ENCODE data around the gene MPO. TPM values are rescaled to one million over a fixed set of nuclear protein-coding genes. Genes with fewer than 3 reads are reported as not detected.
A peak's percentile ranks its signal among the peaks of the same experiment; 100 is the strongest.

The MPO gene
- total and polyA plus RNA-seq, 5 donors from 2014 or later, result 0.19 TPM; not detected in 4

DNA sequence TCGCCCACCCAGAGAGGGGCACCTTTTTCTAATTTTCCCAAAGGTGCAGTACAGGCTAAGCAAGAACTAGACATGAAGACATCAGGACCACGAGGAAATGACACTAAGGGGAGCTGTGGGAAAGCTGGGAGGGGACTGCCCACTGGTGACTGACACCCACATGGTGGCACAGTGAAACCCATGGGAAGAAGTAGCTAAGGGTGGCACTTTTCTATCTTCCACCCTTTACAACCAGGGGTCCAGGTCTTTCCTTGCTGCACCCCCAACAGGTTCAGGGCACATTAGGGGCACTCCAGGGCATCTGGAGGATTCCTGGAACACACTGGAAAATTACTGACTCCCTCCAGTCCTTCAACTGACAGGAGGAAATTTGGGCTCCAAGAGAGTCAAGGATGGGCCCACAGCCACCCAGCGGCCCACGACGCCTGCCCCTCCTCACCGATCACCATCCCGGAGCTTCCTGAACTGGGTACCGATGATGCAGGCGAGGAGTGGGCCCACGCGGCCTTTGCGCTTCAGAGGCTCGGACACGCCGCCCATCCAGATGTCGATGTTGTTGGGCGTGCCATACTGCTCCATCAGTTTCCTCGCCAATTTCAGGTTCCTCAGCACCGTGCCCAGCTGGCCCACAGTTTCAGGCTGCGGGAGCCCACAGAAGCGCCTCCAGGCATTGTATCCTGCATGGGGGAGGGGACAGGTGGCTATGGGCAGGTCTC is 9.4 kb downstream of the MPO start:
- Histone ChIP-seq H3K9me3 (ENCODE audit: control insufficient read depth in 2 of 2, low read length in 2 of 2) (no peaks in the 10 kb centered on the region), H3K27ac (ENCODE audit: insufficient read depth, low read length, poor library complexity, severe bottlenecking) (no peak overlapping the region), H3K4me3 (ENCODE audit: low read depth, low read length) (no peak overlapping the region), H3K27me3 (ENCODE audit: control insufficient read depth, insufficient read depth, low read length) (no peaks in the 10 kb centered on the region), H3K4me1 (ENCODE audit: control insufficient read depth, insufficient read depth, low read length, poor library complexity, severe bottlenecking) (peaks cover 4% of the 10 kb centered on the region), H3K36me3 (ENCODE audit: control insufficient read depth, insufficient read depth, low read length) (no peaks in the 10 kb centered on the region)
- no peaks in the 10 kb centered on the region for H3K36me3 Mint-ChIP-seq
- H3K4me3 Mint-ChIP-seq, result no peak overlapping the region
- H3K4me1 Mint-ChIP-seq, result peaks cover 0 to 6% (median 2%) of the 10 kb centered on the region in 4 donors
- no peak for ATAC-seq (ENCODE audit: low read depth in 2 of 2)
- H3K27ac Mint-ChIP-seq, result no peak overlapping the region
- no peak for DNase-seq
- no peaks in the 10 kb centered on the region for H3K9me3 Mint-ChIP-seq
- peaks cover 2% of the 10 kb centered on the region for H3K27me3 Mint-ChIP-seq

DNA sequence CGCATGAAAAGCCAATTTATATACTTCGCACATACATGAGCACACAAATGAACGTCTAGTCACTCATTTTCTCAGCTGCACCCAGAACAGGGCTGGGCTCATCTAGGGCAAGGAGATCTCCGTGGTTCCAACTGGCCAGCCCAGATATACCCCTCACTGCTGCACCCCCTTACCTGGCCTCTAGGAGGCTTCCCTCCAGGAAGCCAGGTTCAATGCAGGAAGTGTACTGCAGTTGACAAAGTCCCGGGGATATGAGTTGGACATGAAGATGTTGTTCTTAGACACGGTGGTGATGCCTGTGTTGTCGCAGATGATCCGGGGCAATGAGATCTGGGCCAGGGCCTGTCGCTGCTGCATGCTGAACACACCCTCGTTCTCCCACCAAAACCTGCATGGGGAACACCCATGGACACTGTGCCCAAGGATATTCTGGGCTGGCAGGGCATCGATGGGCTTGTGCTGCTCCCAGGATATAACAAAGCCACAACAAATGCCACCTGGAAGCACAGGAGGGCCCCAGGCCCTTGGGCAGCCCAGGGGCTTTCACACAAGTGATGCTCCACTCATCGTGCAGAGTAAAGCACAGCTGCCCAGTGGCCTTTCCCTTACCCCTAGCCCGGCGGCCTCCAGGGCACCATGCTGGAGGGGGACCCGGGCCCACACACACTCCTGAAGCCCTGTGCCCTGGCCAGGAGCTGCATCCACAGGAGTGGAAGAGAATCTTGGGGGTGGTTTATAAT is 10.1 kb downstream of the MPO start:
- ATAC-seq (ENCODE audit: low read depth in 2 of 2) (no peak), DNase-seq (peak in 1 of 3 donors; percentile 15)
- Histone ChIP-seq H3K36me3 (ENCODE audit: control insufficient read depth, insufficient read depth, low read length) (no peaks in the 10 kb centered on the region), H3K27ac (ENCODE audit: insufficient read depth, low read length, poor library complexity, severe bottlenecking) (no peak overlapping the region), H3K27me3 (ENCODE audit: control insufficient read depth, insufficient read depth, low read length) (peaks cover 2% of the 10 kb centered on the region), H3K9me3 (ENCODE audit: control insufficient read depth in 2 of 2, low read length in 2 of 2) (no peaks in the 10 kb centered on the region), H3K4me3 (ENCODE audit: low read depth, low read length) (no peak overlapping the region), H3K4me1 (ENCODE audit: control insufficient read depth, insufficient read depth, low read length, poor library complexity, severe bottlenecking) (peaks cover 4% of the 10 kb centered on the region)
- Mint-ChIP-seq H3K9me3 (no peaks in the 10 kb centered on the region), H3K27me3 (peaks cover 5% of the 10 kb centered on the region), H3K36me3 (no peaks in the 10 kb centered on the region), H3K4me1 (peaks cover 0 to 6% (median 2%) of the 10 kb centered on the region in 4 donors), H3K4me3 (no peak overlapping the region), H3K27ac (no peak overlapping the region)

DNA sequence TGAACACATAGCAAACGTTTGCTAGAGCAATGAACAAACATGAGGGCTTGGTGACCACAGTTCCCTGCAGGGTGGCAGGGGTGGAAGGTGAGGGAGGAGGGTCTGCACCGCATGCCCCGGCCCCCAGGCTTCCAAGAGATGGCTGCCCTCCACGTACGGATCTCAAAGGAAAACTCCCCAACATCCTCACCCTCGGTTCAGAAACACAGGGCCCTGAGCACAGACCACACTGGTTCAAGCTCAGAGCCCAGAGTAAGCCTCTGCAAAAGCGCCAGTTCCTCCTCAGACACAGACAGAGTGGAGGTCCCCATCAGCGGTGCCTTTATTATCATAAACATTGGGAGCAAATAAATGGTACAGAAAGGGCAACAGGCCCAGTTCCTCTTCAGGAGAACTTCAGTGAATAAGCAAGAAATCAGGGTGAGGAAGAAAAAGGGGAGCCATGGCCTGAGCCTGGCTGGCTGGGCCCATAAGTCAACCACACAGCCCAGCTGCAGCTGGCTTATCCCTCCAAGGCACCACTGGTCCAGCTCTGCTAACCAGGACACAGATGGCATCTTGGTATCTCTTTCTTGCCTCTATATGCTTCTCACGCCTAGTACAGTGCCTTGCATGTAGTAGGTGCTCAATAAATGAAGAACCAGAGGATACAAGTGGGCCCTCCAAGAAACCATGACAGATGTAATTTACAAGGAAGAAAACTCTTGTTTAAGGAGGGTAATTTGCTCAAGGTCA is 11.0 kb downstream of the MPO start:
- peaks cover 3% of the 10 kb centered on the region for H3K27me3 ChIP-seq (ENCODE audit: control insufficient read depth, insufficient read depth, low read length)
- Mint-ChIP-seq H3K36me3 (no peaks in the 10 kb centered on the region), H3K27me3 (peaks cover 7% of the 10 kb centered on the region), H3K9me3 (peaks cover 0 to 4% (median 0%) of the 10 kb centered on the region in 7 donors), H3K4me1 (peaks cover 0 to 6% (median 2%) of the 10 kb centered on the region in 4 donors), H3K4me3 (no peak overlapping the region), H3K27ac (no peak overlapping the region)
- peaks cover 4% of the 10 kb centered on the region for H3K4me1 ChIP-seq (ENCODE audit: control insufficient read depth, insufficient read depth, low read length, poor library complexity, severe bottlenecking)
- no peaks in the 10 kb centered on the region for H3K9me3 ChIP-seq (ENCODE audit: control insufficient read depth in 2 of 2, low read length in 2 of 2)
- H3K36me3 ChIP-seq (ENCODE audit: control insufficient read depth, insufficient read depth, low read length), result no peaks in the 10 kb centered on the region
- no peak for ATAC-seq (ENCODE audit: low read depth in 2 of 2)
- no peak for DNase-seq
- no peak overlapping the region for H3K27ac ChIP-seq (ENCODE audit: insufficient read depth, low read length, poor library complexity, severe bottlenecking)
- no peak overlapping the region for H3K4me3 ChIP-seq (ENCODE audit: low read depth, low read length)

DNA sequence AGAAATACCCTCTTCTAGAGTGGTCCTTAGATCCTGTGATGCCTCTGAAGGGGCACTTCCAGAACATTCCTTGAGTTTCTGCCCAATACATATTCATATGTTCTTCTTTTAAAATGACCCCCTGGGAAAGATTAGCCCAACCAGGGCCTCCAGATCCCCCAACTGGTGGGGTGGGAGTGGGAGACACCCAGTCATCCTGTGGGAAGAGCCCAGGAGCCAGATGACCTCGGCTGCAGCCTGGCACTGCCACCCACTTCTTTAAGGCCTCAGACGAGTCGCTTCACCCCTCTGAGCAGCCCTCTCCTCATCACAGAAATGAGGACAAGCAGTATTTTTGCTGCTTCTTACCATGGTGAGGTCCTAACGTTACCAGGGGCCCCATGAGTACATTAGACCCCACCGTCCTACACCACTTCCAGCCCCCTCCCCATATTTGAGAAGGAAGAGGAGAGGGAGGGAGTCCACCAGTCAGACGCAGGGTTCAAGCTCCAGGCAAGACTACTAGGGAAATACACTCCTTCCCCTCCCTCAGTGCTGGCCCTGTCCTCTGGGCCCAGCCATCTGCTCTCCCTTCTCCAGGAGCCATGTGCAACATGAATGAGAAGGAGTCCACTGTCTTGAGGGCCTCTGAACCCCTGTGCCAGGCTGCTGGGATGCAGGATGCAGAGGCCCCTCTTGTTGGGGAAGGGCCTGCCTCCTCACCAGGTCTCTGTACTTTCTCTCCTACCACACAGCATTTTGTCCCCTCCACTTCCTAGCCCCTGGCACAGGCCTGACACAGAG is 11.8 kb downstream of the MPO start:
- Mint-ChIP-seq H3K27me3 (peaks cover 14% of the 10 kb centered on the region), H3K4me3 (no peak overlapping the region), H3K9me3 (peaks cover 0 to 5% (median 0%) of the 10 kb centered on the region in 7 donors), H3K27ac (peak overlapping the region in 1 of 3 donors; percentile 1), H3K4me1 (peaks cover 0 to 6% (median 2%) of the 10 kb centered on the region in 4 donors), H3K36me3 (no peaks in the 10 kb centered on the region)
- Histone ChIP-seq H3K4me1 (ENCODE audit: control insufficient read depth, insufficient read depth, low read length, poor library complexity, severe bottlenecking) (peaks cover 4% of the 10 kb centered on the region), H3K27me3 (ENCODE audit: control insufficient read depth, insufficient read depth, low read length) (peaks cover 8% of the 10 kb centered on the region), H3K4me3 (ENCODE audit: low read depth, low read length) (no peak overlapping the region), H3K36me3 (ENCODE audit: control insufficient read depth, insufficient read depth, low read length) (no peaks in the 10 kb centered on the region), H3K27ac (ENCODE audit: insufficient read depth, low read length, poor library complexity, severe bottlenecking) (no peak overlapping the region), H3K9me3 (ENCODE audit: control insufficient read depth in 2 of 2, low read length in 2 of 2) (no peaks in the 10 kb centered on the region)
- ATAC-seq (ENCODE audit: low read depth in 2 of 2) (no peak), DNase-seq (no peak)

DNA sequence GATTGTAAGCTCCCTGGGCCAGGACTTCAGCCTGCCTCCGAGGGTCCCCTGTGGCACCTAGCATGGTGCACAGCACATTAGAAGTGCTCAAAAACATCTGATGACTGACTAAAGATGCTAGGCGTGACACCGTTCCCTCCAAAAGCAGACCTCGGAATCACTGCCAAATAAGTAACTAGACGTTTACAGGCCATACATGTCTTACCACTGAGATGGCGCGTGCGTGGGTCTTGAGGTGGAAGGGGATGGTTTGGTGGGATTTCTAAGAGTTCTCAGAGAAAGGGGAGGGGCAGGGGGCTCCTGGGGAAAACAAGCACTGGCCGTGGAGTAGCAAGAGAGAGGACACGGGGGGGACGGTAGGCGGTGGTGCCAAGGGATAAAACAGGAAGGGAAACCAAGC is 12.4 kb downstream of the MPO start:
- H3K27ac Mint-ChIP-seq, result peak overlapping the region in 2 of 3 donors; percentile 1 to 90
- peaks cover 0 to 5% (median 0%) of the 10 kb centered on the region in 7 donors for H3K9me3 Mint-ChIP-seq
- H3K4me3 ChIP-seq (ENCODE audit: low read depth, low read length), result no peak overlapping the region
- no peak for DNase-seq
- H3K4me3 Mint-ChIP-seq, result no peak overlapping the region
- H3K27ac ChIP-seq (ENCODE audit: insufficient read depth, low read length, poor library complexity, severe bottlenecking), result no peak overlapping the region
- peaks cover 19% of the 10 kb centered on the region for H3K27me3 Mint-ChIP-seq
- peaks cover 0 to 5% (median under 1%) of the 10 kb centered on the region in 4 donors for H3K4me1 Mint-ChIP-seq
- H3K4me1 ChIP-seq (ENCODE audit: control insufficient read depth, insufficient read depth, low read length, poor library complexity, severe bottlenecking), result no peaks in the 10 kb centered on the region
- H3K36me3 ChIP-seq (ENCODE audit: control insufficient read depth, insufficient read depth, low read length), result no peaks in the 10 kb centered on the region
- no peaks in the 10 kb centered on the region for H3K36me3 Mint-ChIP-seq
- peaks cover 11% of the 10 kb centered on the region for H3K27me3 ChIP-seq (ENCODE audit: control insufficient read depth, insufficient read depth, low read length)
- ATAC-seq (ENCODE audit: low read depth in 2 of 2), result no peak
- H3K9me3 ChIP-seq (ENCODE audit: control insufficient read depth in 2 of 2, low read length in 2 of 2), result no peaks in the 10 kb centered on the region

DNA sequence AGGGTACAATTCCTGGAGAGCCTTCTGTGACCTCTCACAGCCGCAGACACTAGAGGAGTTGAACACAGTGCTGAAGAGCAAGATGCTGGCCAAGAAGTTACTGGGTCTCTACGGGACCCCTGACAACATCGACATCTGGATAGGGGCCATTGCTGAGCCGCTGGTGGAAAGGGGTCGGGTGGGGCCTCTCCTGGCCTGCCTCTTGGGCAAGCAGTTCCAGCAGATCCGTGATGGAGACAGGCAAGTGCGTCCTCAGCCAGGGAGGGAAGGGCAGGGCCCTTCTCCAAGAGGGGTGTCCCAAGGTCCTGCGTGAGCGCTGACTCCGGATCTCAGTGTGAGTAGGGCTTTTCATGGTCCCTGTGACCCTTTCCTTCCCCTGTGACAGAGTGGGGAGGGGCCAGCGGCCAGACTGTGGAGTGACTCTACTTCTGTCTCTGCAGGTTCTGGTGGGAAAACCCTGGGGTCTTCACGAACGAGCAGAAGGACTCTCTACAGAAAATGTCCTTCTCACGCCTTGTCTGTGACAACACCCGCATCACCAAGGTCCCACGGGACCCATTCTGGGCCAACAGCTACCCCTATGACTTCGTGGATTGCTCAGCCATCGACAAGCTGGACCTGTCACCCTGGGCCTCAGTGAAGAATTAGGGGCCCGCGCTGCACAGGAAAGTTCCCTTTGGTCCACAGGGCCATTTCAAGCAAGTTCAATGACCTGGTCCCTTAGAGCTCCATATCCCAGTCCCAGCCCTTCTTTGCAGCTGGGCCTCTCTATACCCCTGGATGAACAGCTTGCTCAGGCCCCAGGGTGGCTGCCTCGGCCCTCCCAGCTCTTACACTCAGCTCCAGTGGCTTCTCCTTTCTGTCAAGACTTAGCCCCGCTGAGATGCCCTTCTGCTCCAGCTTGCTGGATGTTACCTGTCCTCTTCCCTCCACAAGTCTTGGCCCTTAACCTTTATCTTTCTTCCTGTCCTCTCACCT is 13.1 kb downstream of the MPO start:
- Histone ChIP-seq H3K27me3 (ENCODE audit: control insufficient read depth, insufficient read depth, low read length) (peaks cover 15% of the 10 kb centered on the region), H3K27ac (ENCODE audit: insufficient read depth, low read length, poor library complexity, severe bottlenecking) (no peak overlapping the region), H3K4me3 (ENCODE audit: low read depth, low read length) (no peak overlapping the region), H3K9me3 (ENCODE audit: control insufficient read depth in 2 of 2, low read length in 2 of 2) (no peaks in the 10 kb centered on the region), H3K36me3 (ENCODE audit: control insufficient read depth, insufficient read depth, low read length) (no peaks in the 10 kb centered on the region), H3K4me1 (ENCODE audit: control insufficient read depth, insufficient read depth, low read length, poor library complexity, severe bottlenecking) (no peaks in the 10 kb centered on the region)
- DNase-seq (no peak), ATAC-seq (ENCODE audit: low read depth in 2 of 2) (no peak)
- Mint-ChIP-seq H3K4me3 (no peak overlapping the region), H3K27ac (peak overlapping the region in 1 of 3 donors; percentile 90), H3K27me3 (peaks cover 24% of the 10 kb centered on the region), H3K9me3 (peaks cover 0 to 5% (median 0%) of the 10 kb centered on the region in 7 donors), H3K4me1 (peaks cover 0 to 4% (median 0%) of the 10 kb centered on the region in 4 donors), H3K36me3 (no peaks in the 10 kb centered on the region)
